HG02798 (cell line): ENCODE results near the gene VSNL1.

Experiments used
- ATAC-seq: cut with Tn5 transposase; IDR thresholded peaks from one replicate; pipeline ENCODE4 v1.9.1; 2021; ENCODE audit warnings: mild to moderate bottlenecking; ENCODE audit not compliant: unreplicated experiment, poor library complexity

The VSNL1 gene

GRCh38 chr2:17674817-17675216 lies 134.3 kb downstream of the VSNL1 start:
- ATAC-seq: no peak

GRCh38 chr2:17680119-17680518 lies 139.6 kb downstream of the VSNL1 start:
- ATAC-seq: no peak

- no peak for ATAC-seq
Measured at GRCh38 chr2:17682098-17682857, 141.8 kb downstream of the VSNL1 start.

- no peak for ATAC-seq
Measured at GRCh38 chr2:17683981-17684380, 143.5 kb downstream of the VSNL1 start.

- ATAC-seq: no peak
Measured at GRCh38 chr2:17688600-17688999, 148.1 kb downstream of the VSNL1 start.

- ATAC-seq: no peak
Measured at GRCh38 chr2:17689010-17689409, 148.5 kb downstream of the VSNL1 start.

GRCh38 chr2:17690776-17691175 lies 150.3 kb downstream of the VSNL1 start:
- ATAC-seq: no peak
